ENCODE measurements around the gene TBL1X. TPM values are rescaled to one million over a fixed set of nuclear protein-coding genes. Genes with fewer than 3 reads are reported as not detected.

The TBL1X gene
- total and polyA plus RNA-seq, 2 donors (not counting 3 experiments of a cell fraction or from before 2014, with no cell fraction given) = 8.7 to 25.3 TPM

DNA sequence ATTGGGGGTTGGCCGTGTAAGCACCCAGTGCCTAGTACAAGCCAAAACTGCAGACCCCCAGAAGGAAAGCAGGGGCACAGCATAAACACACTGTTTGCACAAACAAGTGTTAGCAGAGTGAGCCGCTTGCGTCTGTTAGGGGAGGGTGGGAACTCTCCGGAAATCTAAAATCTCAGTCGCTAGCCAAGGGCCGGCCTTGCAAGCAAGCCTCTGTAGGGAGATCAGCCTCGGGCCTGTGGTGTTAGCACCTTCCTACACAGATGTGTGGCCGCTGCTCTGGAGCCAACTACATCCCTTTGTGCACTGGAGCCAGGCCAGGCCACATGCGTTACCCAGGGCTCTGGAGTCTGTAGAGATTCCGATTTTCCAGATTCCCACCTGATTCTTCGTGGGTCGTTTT, 233.7 kb downstream of the TBL1X start:
- H3K9ac ChIP-seq (replicated peaks; ENCODE audit: extremely low read depth, insufficient read depth, low read length) = no peak overlapping the region
- POLR2A ChIA-PET = no interaction called here
- dilution Hi-C loops (cut with MboI; ENCODE audit: extremely low pct_ligation_motif_present, low sequenced_read_pairs) (no loop called here), intact Hi-C loops (cut with micrococcal nuclease) (no loop called here)
- FAIRE-seq = no peak
- no peak overlapping the region for H2AFZ ChIP-seq (ENCODE audit: low read depth, low read length)
- H3K9me3 ChIP-seq (replicated peaks; ENCODE audit: control insufficient read depth, insufficient read depth, low read length) = no peaks in the 10 kb centered on the region
- H3K36me3 ChIP-seq (ENCODE audit: control insufficient read depth in 2 of 2, extremely low read depth in 1 of 2, insufficient read depth in 2 of 2, low read length in 2 of 2) = no peaks in the 10 kb centered on the region
- H3K9me1 ChIP-seq (replicated peaks; ENCODE audit: control insufficient read depth, extremely low read depth, insufficient read depth, low read length) = no peaks in the 10 kb centered on the region
- H3K79me2 ChIP-seq (ENCODE audit: control insufficient read depth, insufficient read depth, low read length) = no peaks in the 10 kb centered on the region
- no peaks in the 10 kb centered on the region for H4K20me1 ChIP-seq (replicated peaks; ENCODE audit: control insufficient read depth, extremely low read depth, insufficient read depth, low read length)
- DNase-seq (ENCODE audit: low read depth, low spot score) = no peak
- no peak overlapping the region for H3K27ac ChIP-seq (ENCODE audit: insufficient read depth, low read depth, low read length)
- no TSS peak for BruUV-seq (replicated peaks)
- no peak overlapping the region for H3K4me3 ChIP-seq (replicated peaks in 1 of 3; ENCODE audit: insufficient read depth in 1 of 3, low read depth in 1 of 3, low read length in 3 of 3)
- no peaks in the 10 kb centered on the region for H3K4me1 ChIP-seq (ENCODE audit: control insufficient read depth, extremely low read depth, insufficient read depth, low read length)
- CTCF ChIA-PET = no interaction called here
- no peak overlapping the region for H3K4me2 ChIP-seq (ENCODE audit: insufficient read depth, low read length)
- H3K27me3 ChIP-seq (ENCODE audit: control insufficient read depth in 2 of 2, insufficient read depth in 2 of 2, low read length in 2 of 2) = no peaks in the 10 kb centered on the region
- TF ChIP-seq FOS (IDR thresholded peaks at IDR 0.05; ENCODE audit: borderline replicate concordance, insufficient read depth, low read length) (no peak), POLR2AphosphoS5 (IDR thresholded peaks at IDR 0.05; ENCODE audit: insufficient read depth, low read depth, low read length) (no peak), GATA2 (IDR thresholded peaks at IDR 0.05; ENCODE audit: insufficient read depth, insufficient read length, low read depth, low read length) (no peak), EZH2 (IDR thresholded peaks at IDR 0.05; ENCODE audit: borderline replicate concordance, low read depth, low read length, severe bottlenecking) (no peak), MYC (IDR thresholded peaks at IDR 0.05; ENCODE audit: low read depth, low read length) (no peak), POLR2A (IDR thresholded peaks at IDR 0.05; ENCODE audit: low read depth, low read length) (no peak), JUN (IDR thresholded peaks at IDR 0.05; ENCODE audit: borderline replicate concordance, insufficient read depth, insufficient read length, low read depth) (no peak)
- TF ChIP-seq, protein P1, sequence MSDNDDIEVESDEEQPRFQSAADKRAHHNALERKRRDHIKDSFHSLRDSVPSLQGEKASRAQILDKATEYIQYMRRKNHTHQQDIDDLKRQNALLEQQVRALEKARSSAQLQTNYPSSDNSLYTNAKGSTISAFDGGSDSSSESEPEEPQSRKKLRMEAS (IDR thresholded peaks at IDR 0.05; ENCODE audit: insufficient read depth, insufficient read length) = no peak
- TF ChIP-seq, protein P2, sequence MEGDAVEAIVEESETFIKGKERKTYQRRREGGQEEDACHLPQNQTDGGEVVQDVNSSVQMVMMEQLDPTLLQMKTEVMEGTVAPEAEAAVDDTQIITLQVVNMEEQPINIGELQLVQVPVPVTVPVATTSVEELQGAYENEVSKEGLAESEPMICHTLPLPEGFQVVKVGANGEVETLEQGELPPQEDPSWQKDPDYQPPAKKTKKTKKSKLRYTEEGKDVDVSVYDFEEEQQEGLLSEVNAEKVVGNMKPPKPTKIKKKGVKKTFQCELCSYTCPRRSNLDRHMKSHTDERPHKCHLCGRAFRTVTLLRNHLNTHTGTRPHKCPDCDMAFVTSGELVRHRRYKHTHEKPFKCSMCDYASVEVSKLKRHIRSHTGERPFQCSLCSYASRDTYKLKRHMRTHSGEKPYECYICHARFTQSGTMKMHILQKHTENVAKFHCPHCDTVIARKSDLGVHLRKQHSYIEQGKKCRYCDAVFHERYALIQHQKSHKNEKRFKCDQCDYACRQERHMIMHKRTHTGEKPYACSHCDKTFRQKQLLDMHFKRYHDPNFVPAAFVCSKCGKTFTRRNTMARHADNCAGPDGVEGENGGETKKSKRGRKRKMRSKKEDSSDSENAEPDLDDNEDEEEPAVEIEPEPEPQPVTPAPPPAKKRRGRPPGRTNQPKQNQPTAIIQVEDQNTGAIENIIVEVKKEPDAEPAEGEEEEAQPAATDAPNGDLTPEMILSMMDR (IDR thresholded peaks at IDR 0.05; ENCODE audit: extremely low read depth in 1 of 2, insufficient read depth in 1 of 2, low read depth in 1 of 2, low read length in 2 of 2) = no peak

Measured in endothelial cell of umbilical vein (primary cell).